ENCODE results near the gene DYNC1LI2.
"Not testable (repeated sequence)": the region's sequence is repeated elsewhere in the genome, so short reads cannot be mapped to it uniquely, and the experiment has no call there.

DYNC1LI2 gene

GRCh38 chr16:66751303-66751991, at the start of gene DYNC1LI2:
Gene DYNC1LI2 (minus strand): TSS chr16:66751609. CDS start chr16:66751591, 18 bp downstream.
- peak; percentile 71 for DNase-seq (ENCODE audit: low read depth)
- H3K4me3 ChIP-seq (ENCODE audit: low read depth, low read length), result peak within 1 kb of the TSS; percentile 94
- TF ChIP-seq CTCF (conservative IDR thresholded peaks at IDR 0.05; ENCODE audit: low read depth, low read length), result peak; percentile 48

GRCh38 chr16:66800856-66801255, 49.4 kb upstream of the DYNC1LI2 start:
- TF ChIP-seq CTCF (conservative IDR thresholded peaks at IDR 0.05; ENCODE audit: low read depth, low read length), result no peak
- no peak overlapping the region for H3K4me3 ChIP-seq (ENCODE audit: low read depth, low read length)
- no peak for DNase-seq (ENCODE audit: low read depth)

GRCh38 chr16:66798161-66798560, 46.8 kb upstream of the DYNC1LI2 start:
- DNase-seq (ENCODE audit: low read depth), result peak; percentile 13
- no peak for TF ChIP-seq CTCF (conservative IDR thresholded peaks at IDR 0.05; ENCODE audit: low read depth, low read length)
- no peak overlapping the region for H3K4me3 ChIP-seq (ENCODE audit: low read depth, low read length)

- not testable (repeated sequence) for DNase-seq (ENCODE audit: low read depth); H3K4me3 ChIP-seq (ENCODE audit: low read depth, low read length)
Measured at GRCh38 chr16:66793984-66794383, 42.6 kb upstream of the DYNC1LI2 start.

- DNase-seq (ENCODE audit: low read depth), result no peak
- H3K4me3 ChIP-seq (ENCODE audit: low read depth, low read length), result no peak overlapping the region
- no peak for TF ChIP-seq CTCF (conservative IDR thresholded peaks at IDR 0.05; ENCODE audit: low read depth, low read length)
Measured at GRCh38 chr16:66790130-66790733, 38.8 kb upstream of the DYNC1LI2 start.

GRCh38 chr16:66787427-66787826, 36.0 kb upstream of the DYNC1LI2 start:
- no peak overlapping the region for H3K4me3 ChIP-seq (ENCODE audit: low read depth, low read length)
- no peak for TF ChIP-seq CTCF (conservative IDR thresholded peaks at IDR 0.05; ENCODE audit: low read depth, low read length)
- DNase-seq (ENCODE audit: low read depth), result no peak

GRCh38 chr16:66786551-66786950, 35.1 kb upstream of the DYNC1LI2 start:
- H3K4me3 ChIP-seq (ENCODE audit: low read depth, low read length), result no peak overlapping the region
- TF ChIP-seq CTCF (conservative IDR thresholded peaks at IDR 0.05; ENCODE audit: low read depth, low read length), result no peak
- no peak for DNase-seq (ENCODE audit: low read depth)

Measured in choroid plexus epithelial cell (primary cell).